ENCODE data around the gene ABHD6. TPM values are rescaled to one million over a fixed set of nuclear protein-coding genes. Genes with fewer than 3 reads are reported as not detected.

The ABHD6 gene
- total and polyA plus RNA-seq, 9 of the 15 experiments (the other 6 are each of a cell fraction or from before 2014, with no cell fraction given): 0.53 to 3.6 (median 2.5) TPM

DNA sequence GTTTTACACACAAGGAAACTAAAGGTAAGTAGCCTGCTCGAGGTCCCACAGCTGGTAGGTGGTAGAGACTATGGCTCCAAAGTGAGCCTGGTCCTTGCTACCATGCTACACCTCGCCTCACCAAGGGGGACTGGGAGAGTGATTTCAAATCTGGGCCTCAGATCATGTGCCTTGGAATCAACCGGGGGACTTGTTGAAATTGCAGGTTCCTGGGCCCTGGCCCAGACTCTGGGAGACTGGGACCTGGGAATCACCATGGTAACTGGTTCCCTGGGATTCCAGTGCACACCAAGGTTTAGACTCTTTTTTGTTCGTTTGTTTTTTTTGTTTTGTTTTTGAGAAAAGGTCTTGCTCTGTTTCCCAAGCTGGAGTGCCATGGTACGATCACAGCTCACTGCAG, 47.9 kb upstream of the ABHD6 start:
- 33% methylated on average over 5 of the region's 5 CpGs for WGBS (ENCODE audit: insufficient coverage, low coverage, missing lambda C conversion rate)
- no peaks in the 10 kb centered on the region for H3K9me1 ChIP-seq (ENCODE audit: control insufficient read depth, insufficient read depth, low read length)
- H3K4me1 ChIP-seq (replicated peaks in 1 of 2; ENCODE audit: control insufficient read depth in 2 of 2, insufficient read depth in 2 of 2, low read length in 2 of 2): peaks cover 4 to 13% of the 10 kb centered on the region in 2 experiments
- H3K27ac ChIP-seq (ENCODE audit: extremely low read depth, low read depth, low read length): no peak overlapping the region
- H3K79me2 ChIP-seq (ENCODE audit: control insufficient read depth, insufficient read depth, low read length): no peaks in the 10 kb centered on the region
- intact Hi-C loops (cut with micrococcal nuclease): loop anchor here (5.0 kb wide), 1 partner anchor 343 kb away; no protein-coding TSS in a partner anchor
- DNase-seq (ENCODE audit: extremely low read depth in 1 of 4, low spot score in 3 of 4): no peak
- no peaks in the 10 kb centered on the region for H3K27me3 ChIP-seq (ENCODE audit: control insufficient read depth in 2 of 2, insufficient read depth in 2 of 2, low read length in 2 of 2)
- CTCF ChIA-PET (ENCODE audit: low intra/inter-chr PET ratio): interaction anchor here (3.2 kb wide), 1 partner anchor 110 kb away, joined by 27 read pairs; no protein-coding TSS in a partner anchor
- H3K9ac ChIP-seq (ENCODE audit: insufficient read depth in 1 of 2, low read depth in 2 of 2, low read length in 2 of 2): no peak overlapping the region
- BruUV-seq (replicated peaks): no TSS peak
- no peak overlapping the region for H3K4me3 ChIP-seq
- H3K9me3 ChIP-seq (replicated peaks; ENCODE audit: control insufficient read depth, insufficient read depth, low read depth, low read length): no peaks in the 10 kb centered on the region
- H2AFZ ChIP-seq (ENCODE audit: low read depth, low read length): no peak overlapping the region
- POLR2A ChIA-PET: no interaction called here
- in situ Hi-C loops (cut with MboI): loop anchor here (5.0 to 10.0 kb wide), 3 partner anchors 118 to 345 kb away; partner anchors contain the start of genes ACOX2, HTD2 and RPP14
- no peak for FAIRE-seq
- peak; percentile 28; the same call in 1 of the 2 replicates for TF ChIP-seq RFX1 (IDR thresholded peaks at IDR 0.05)
- TF ChIP-seq, protein P1, sequence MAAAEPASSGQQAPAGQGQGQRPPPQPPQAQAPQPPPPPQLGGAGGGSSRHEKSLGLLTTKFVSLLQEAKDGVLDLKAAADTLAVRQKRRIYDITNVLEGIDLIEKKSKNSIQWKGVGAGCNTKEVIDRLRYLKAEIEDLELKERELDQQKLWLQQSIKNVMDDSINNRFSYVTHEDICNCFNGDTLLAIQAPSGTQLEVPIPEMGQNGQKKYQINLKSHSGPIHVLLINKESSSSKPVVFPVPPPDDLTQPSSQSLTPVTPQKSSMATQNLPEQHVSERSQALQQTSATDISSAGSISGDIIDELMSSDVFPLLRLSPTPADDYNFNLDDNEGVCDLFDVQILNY (CRISPR knock-in tag; IDR thresholded peaks at IDR 0.05): no peak
- H3K36me3 ChIP-seq (ENCODE audit: control insufficient read depth, insufficient read depth, low read length): no peaks in the 10 kb centered on the region
- no peaks in the 10 kb centered on the region for H4K20me1 ChIP-seq (replicated peaks; ENCODE audit: control insufficient read depth, insufficient read depth, low read length)
- no peak for ATAC-seq
- no peak overlapping the region for H3K4me2 ChIP-seq (ENCODE audit: insufficient read depth, low read length)

DNA sequence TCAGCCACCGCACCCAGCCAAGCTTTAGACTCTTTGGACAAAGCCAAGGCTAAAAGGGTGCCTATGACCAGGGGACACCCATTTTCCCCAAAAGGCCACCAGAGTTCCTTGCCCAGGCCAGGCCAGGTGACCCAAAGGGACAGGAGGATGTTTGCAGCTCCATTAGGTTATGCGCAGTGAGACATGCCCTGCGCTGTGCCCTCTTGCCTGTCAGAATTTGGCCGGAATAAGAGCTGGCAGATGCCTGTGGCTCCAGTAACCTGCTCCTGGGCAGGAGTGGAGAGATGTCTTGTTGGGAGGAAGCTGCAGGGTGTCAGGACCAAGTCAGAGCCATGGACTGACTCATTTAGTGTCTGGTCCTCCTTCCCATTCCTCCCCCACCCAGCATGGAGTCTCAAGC, 47.3 kb upstream of the ABHD6 start:
- no peak overlapping the region for H3K9ac ChIP-seq (ENCODE audit: insufficient read depth in 1 of 2, low read depth in 2 of 2, low read length in 2 of 2)
- intact Hi-C loops (cut with micrococcal nuclease): no loop called here
- in situ Hi-C loops (cut with MboI): no loop called here
- ChIA-PET POLR2A (interaction anchor here (0.6 kb wide), 1 partner anchor 12 kb away, joined by 3 read pairs; no protein-coding TSS in a partner anchor), CTCF (ENCODE audit: low intra/inter-chr PET ratio) (no interaction called here)
- no peak overlapping the region for H3K4me2 ChIP-seq (ENCODE audit: insufficient read depth, low read length)
- peaks cover 4 to 13% of the 10 kb centered on the region in 2 experiments for H3K4me1 ChIP-seq (replicated peaks in 1 of 2; ENCODE audit: control insufficient read depth in 2 of 2, insufficient read depth in 2 of 2, low read length in 2 of 2)
- no peak overlapping the region for H3K27ac ChIP-seq (ENCODE audit: extremely low read depth, low read depth, low read length)
- H3K4me3 ChIP-seq: no peak overlapping the region
- FAIRE-seq (no peak), ATAC-seq (no peak), DNase-seq (ENCODE audit: extremely low read depth in 1 of 4, low spot score in 3 of 4) (no peak)
- H3K9me1 ChIP-seq (ENCODE audit: control insufficient read depth, insufficient read depth, low read length): no peaks in the 10 kb centered on the region
- WGBS (ENCODE audit: insufficient coverage, low coverage, missing lambda C conversion rate): 76% methylated on average over 2 of the region's 4 CpGs
- BruUV-seq (replicated peaks): no TSS peak
- H3K27me3 ChIP-seq (ENCODE audit: control insufficient read depth in 2 of 2, insufficient read depth in 2 of 2, low read length in 2 of 2): no peaks in the 10 kb centered on the region
- no peaks in the 10 kb centered on the region for H3K36me3 ChIP-seq (ENCODE audit: control insufficient read depth, insufficient read depth, low read length)
- H3K9me3 ChIP-seq (replicated peaks; ENCODE audit: control insufficient read depth, insufficient read depth, low read depth, low read length): no peaks in the 10 kb centered on the region
- H4K20me1 ChIP-seq (replicated peaks; ENCODE audit: control insufficient read depth, insufficient read depth, low read length): no peaks in the 10 kb centered on the region
- H2AFZ ChIP-seq (ENCODE audit: low read depth, low read length): no peak overlapping the region
- H3K79me2 ChIP-seq (ENCODE audit: control insufficient read depth, insufficient read depth, low read length): no peaks in the 10 kb centered on the region
- TF ChIP-seq ARID2 (IDR thresholded peaks at IDR 0.05): no peak
- no peak for TF ChIP-seq PCBP1 (IDR thresholded peaks at IDR 0.05; ENCODE audit: low read depth, low read length, poor library complexity, severe bottlenecking)
- no peak for TF ChIP-seq TAF7 (tag; IDR thresholded peaks at IDR 0.05)
- TF ChIP-seq SRSF7 (optimal IDR thresholded peaks at IDR 0.05; ENCODE audit: low read depth, low read length): no peak
- TF ChIP-seq ASH1L (IDR thresholded peaks at IDR 0.05; ENCODE audit: borderline replicate concordance, low read depth, partially characterized antibody): no peak
- TF ChIP-seq EZH2 (IDR thresholded peaks at IDR 0.05; ENCODE audit: borderline replicate concordance, low read depth, low read length): no peak
- no peak for TF ChIP-seq ZNF717 (CRISPR knock-in tag; IDR thresholded peaks at IDR 0.05)
- TF ChIP-seq MCM7 (IDR thresholded peaks at IDR 0.05): no peak
- TF ChIP-seq, protein P2, sequence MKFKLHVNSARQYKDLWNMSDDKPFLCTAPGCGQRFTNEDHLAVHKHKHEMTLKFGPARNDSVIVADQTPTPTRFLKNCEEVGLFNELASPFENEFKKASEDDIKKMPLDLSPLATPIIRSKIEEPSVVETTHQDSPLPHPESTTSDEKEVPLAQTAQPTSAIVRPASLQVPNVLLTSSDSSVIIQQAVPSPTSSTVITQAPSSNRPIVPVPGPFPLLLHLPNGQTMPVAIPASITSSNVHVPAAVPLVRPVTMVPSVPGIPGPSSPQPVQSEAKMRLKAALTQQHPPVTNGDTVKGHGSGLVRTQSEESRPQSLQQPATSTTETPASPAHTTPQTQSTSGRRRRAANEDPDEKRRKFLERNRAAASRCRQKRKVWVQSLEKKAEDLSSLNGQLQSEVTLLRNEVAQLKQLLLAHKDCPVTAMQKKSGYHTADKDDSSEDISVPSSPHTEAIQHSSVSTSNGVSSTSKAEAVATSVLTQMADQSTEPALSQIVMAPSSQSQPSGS (CRISPR knock-in tag; IDR thresholded peaks at IDR 0.05): no peak
- TF ChIP-seq, protein P3, sequence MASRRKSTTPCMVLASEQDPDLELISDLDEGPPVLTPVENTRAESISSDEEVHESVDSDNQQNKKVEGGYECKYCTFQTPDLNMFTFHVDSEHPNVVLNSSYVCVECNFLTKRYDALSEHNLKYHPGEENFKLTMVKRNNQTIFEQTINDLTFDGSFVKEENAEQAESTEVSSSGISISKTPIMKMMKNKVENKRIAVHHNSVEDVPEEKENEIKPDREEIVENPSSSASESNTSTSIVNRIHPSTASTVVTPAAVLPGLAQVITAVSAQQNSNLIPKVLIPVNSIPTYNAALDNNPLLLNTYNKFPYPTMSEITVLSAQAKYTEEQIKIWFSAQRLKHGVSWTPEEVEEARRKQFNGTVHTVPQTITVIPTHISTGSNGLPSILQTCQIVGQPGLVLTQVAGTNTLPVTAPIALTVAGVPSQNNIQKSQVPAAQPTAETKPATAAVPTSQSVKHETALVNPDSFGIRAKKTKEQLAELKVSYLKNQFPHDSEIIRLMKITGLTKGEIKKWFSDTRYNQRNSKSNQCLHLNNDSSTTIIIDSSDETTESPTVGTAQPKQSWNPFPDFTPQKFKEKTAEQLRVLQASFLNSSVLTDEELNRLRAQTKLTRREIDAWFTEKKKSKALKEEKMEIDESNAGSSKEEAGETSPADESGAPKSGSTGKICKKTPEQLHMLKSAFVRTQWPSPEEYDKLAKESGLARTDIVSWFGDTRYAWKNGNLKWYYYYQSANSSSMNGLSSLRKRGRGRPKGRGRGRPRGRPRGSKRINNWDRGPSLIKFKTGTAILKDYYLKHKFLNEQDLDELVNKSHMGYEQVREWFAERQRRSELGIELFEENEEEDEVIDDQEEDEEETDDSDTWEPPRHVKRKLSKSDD (conservative IDR thresholded peaks at IDR 0.05; ENCODE audit: low read length): no peak

Measured in K562 (cell line).